Hepatocyte (in vitro differentiated cells): Measurements from ENCODE around the gene MAN1C1.

Source experiments
- EZH2 ChIP-seq: fragments of 200-600 bp; sonication (generic); IDR thresholded peaks from 2 replicates; pipeline ENCODE4 v1.6.1; 2016; ENCODE audit warnings: antibody characterized with exemption, mild to moderate bottlenecking, borderline replicate concordance
- EZH2phosphoT487 ChIP-seq: fragments of 200-600 bp; sonication (generic); IDR thresholded peaks from one replicate; pipeline ENCODE4 v1.6.1; 2018; ENCODE audit warnings: antibody characterized with exemption, mild to moderate bottlenecking, low read depth, moderate library complexity; ENCODE audit not compliant: unreplicated experiment, severe bottlenecking
- TF ChIP-seq, protein P1 (sequence below): fragments of 200-600 bp; sonication (generic); IDR thresholded peaks from 2 replicates; pipeline ENCODE4 v1.5.1; 2016; ENCODE audit warnings: antibody characterized with exemption, mild to moderate bottlenecking; ENCODE audit not compliant: poor library complexity

DNA sequence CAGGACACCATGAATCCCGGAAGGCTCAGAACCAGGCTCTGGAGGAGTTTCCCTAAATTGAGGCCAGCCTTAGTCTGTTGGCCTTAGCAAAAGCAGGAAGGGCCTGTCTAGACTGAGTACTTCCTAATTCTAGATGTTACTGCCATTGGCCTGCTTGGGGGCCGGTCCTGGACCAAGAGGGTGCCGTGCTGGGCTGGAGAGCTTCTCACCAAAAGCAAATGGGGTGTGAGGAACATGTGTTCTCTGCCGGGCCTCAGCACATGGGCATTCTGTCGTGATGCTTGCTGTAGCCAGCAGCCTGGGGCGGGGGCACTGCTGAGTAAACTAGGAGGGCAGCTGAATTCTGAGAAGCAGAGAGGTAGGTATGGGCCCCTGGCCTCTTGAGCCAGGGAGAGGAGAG lies 35.7 kb upstream of the MAN1C1 start:
- TF ChIP-seq, protein P1, sequence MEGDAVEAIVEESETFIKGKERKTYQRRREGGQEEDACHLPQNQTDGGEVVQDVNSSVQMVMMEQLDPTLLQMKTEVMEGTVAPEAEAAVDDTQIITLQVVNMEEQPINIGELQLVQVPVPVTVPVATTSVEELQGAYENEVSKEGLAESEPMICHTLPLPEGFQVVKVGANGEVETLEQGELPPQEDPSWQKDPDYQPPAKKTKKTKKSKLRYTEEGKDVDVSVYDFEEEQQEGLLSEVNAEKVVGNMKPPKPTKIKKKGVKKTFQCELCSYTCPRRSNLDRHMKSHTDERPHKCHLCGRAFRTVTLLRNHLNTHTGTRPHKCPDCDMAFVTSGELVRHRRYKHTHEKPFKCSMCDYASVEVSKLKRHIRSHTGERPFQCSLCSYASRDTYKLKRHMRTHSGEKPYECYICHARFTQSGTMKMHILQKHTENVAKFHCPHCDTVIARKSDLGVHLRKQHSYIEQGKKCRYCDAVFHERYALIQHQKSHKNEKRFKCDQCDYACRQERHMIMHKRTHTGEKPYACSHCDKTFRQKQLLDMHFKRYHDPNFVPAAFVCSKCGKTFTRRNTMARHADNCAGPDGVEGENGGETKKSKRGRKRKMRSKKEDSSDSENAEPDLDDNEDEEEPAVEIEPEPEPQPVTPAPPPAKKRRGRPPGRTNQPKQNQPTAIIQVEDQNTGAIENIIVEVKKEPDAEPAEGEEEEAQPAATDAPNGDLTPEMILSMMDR: no peak
- TF ChIP-seq EZH2phosphoT487 (no peak), EZH2 (no peak)
